ENCODE data around the gene PHKB.
"Not testable (repeated sequence)": the region's sequence is repeated elsewhere in the genome, so short reads cannot be mapped to it uniquely, and the experiment has no call there.

Gene PHKB

GRCh38 chr16:47519037-47519436, 57.9 kb downstream of the PHKB start:
- DNase-seq = no peak

GRCh38 chr16:47519546-47519945, 58.4 kb downstream of the PHKB start:
- DNase-seq = no peak

GRCh38 chr16:47519996-47520679, 59.0 kb downstream of the PHKB start:
- DNase-seq = no peak

- no peak for DNase-seq
Observed at GRCh38 chr16:47523342-47524006, 62.3 kb downstream of the PHKB start.

- no peak for DNase-seq
Observed at GRCh38 chr16:47524007-47524405, 62.9 kb downstream of the PHKB start.

GRCh38 chr16:47528431-47528830, 67.3 kb downstream of the PHKB start:
- no peak for DNase-seq

GRCh38 chr16:47533744-47534292, 72.7 kb downstream of the PHKB start:
- no peak for DNase-seq

- DNase-seq = no peak
Observed at GRCh38 chr16:47538472-47538871, 77.3 kb downstream of the PHKB start.

- not testable (repeated sequence) for DNase-seq
Observed at GRCh38 chr16:47539707-47540670, 78.9 kb downstream of the PHKB start.

GRCh38 chr16:47541135-47541534, 80.0 kb downstream of the PHKB start:
- DNase-seq = not testable (repeated sequence)

- DNase-seq = not testable (repeated sequence)
Observed at GRCh38 chr16:47544255-47544654, 83.1 kb downstream of the PHKB start.

- not testable (repeated sequence) for DNase-seq
Observed at GRCh38 chr16:47551185-47551584, 90.1 kb downstream of the PHKB start.

GRCh38 chr16:47551767-47552166, 90.6 kb downstream of the PHKB start:
- not testable (repeated sequence) for DNase-seq

- DNase-seq = no peak
Observed at GRCh38 chr16:47553853-47554564, 92.9 kb downstream of the PHKB start.

GRCh38 chr16:47554587-47554986, 93.5 kb downstream of the PHKB start:
- DNase-seq = not testable (repeated sequence)

GRCh38 chr16:47561286-47561685, 100.2 kb downstream of the PHKB start:
- no peak for DNase-seq

- DNase-seq = no peak
Observed at GRCh38 chr16:47562366-47562765, 101.2 kb downstream of the PHKB start.

GRCh38 chr16:47565454-47565853, 104.3 kb downstream of the PHKB start:
- DNase-seq = no peak

GRCh38 chr16:47567321-47567720, 106.2 kb downstream of the PHKB start:
- DNase-seq = no peak

- no peak for DNase-seq
Observed at GRCh38 chr16:47568351-47568750, 107.2 kb downstream of the PHKB start.

GRCh38 chr16:47571049-47571448, 109.9 kb downstream of the PHKB start:
- no peak for DNase-seq

GRCh38 chr16:47571711-47572110, 110.6 kb downstream of the PHKB start:
- DNase-seq = no peak

Measured in stimulated activated CD4-positive, alpha-beta T cell treated with anti-CD3 and anti-CD28 coated beads, Interleukin-2, amount 100 ng/mL, for 24 hours (primary cell).